GM12891 (cell line): Measurements from ENCODE around the gene MAP3K2.

ENCODE experiments used
- DNase-seq: peaks from one replicate; pipeline ENCODE4 v3.0.0; 2011; ENCODE audit warnings: low spot score; ENCODE audit not compliant: insufficient read length
- FAIRE-seq: peaks from 2 replicates; lab custom pipeline; 2011; peaks lifted over from hg19 to GRCh38; lab: Jason Lieb, UNC
- PAX5 ChIP-seq: IDR thresholded peaks from 2 replicates; pipeline ENCODE4 v1.6.1; 2011; ENCODE audit warnings: low read length, moderate library complexity, mild to moderate bottlenecking; ENCODE audit not compliant: insufficient read depth, severe bottlenecking
- POLR2A ChIP-seq: IDR thresholded peaks from 2 replicates; pipeline ENCODE4 v1.6.1; 2011; ENCODE audit warnings: low read depth, low read length, control low read depth
- POLR2AphosphoS5 ChIP-seq: IDR thresholded peaks from 2 replicates; pipeline ENCODE4 v1.6.1; 2011; ENCODE audit warnings: low read depth, low read length, control low read depth
- POU2F2 ChIP-seq: IDR thresholded peaks from 2 replicates; pipeline ENCODE4 v1.6.1; 2011; ENCODE audit warnings: low read depth, mild to moderate bottlenecking, control low read depth, low read length, moderate library complexity
- SPI1 ChIP-seq: IDR thresholded peaks from 2 replicates; pipeline ENCODE4 v1.6.1; 2011; ENCODE audit warnings: low read depth, low read length, control low read depth
- TAF1 ChIP-seq: IDR thresholded peaks from 2 replicates; pipeline ENCODE4 v1.6.1; 2011; ENCODE audit warnings: low read depth, low read length, control low read depth

MAP3K2 gene

GRCh38 chr2:127305990-127306585 lies 81.7 kb downstream of the MAP3K2 start:
- DNase-seq (no peak), FAIRE-seq (peak; percentile 31)
- TF ChIP-seq POU2F2 (no peak), SPI1 (0 out of 2 replicates have a peak, but pooled peaks have one; percentile 21)

- FAIRE-seq (no peak), DNase-seq (no peak)
- TF ChIP-seq PAX5, result no peak
- TF ChIP-seq SPI1, result no peak
- no peak for TF ChIP-seq POU2F2
- no peak for TF ChIP-seq TAF1
- TF ChIP-seq POLR2AphosphoS5, result no peak
- TF ChIP-seq POLR2A, result no peak
Observed at GRCh38 chr2:127302168-127302567, 85.6 kb downstream of the MAP3K2 start.

- FAIRE-seq (peak; percentile 81), DNase-seq (peak; percentile 94)
- TF ChIP-seq PAX5 (no peak), POLR2A (peak; percentile 86), POLR2AphosphoS5 (peak; percentile 93), POU2F2 (no peak), TAF1 (peak; percentile 81)
Observed at GRCh38 chr2:127293748-127294562, 93.8 kb downstream of the MAP3K2 start, which contains the start of gene ERCC3. Gene ERCC3 (minus strand): TSS chr2:127294144. CDS start chr2:127294081, 63 bp downstream.

- FAIRE-seq (no peak), DNase-seq (no peak)
- TF ChIP-seq TAF1 (no peak), POU2F2 (no peak), POLR2AphosphoS5 (no peak), POLR2A (no peak), PAX5 (no peak), SPI1 (no peak)
Observed at GRCh38 chr2:127293386-127293747, 94.4 kb downstream of the MAP3K2 start.

- DNase-seq (no peak), FAIRE-seq (no peak)
- no peak for TF ChIP-seq SPI1
- no peak for TF ChIP-seq PAX5
- TF ChIP-seq POLR2AphosphoS5, result no peak
- no peak for TF ChIP-seq POU2F2
- TF ChIP-seq POLR2A, result no peak
- TF ChIP-seq TAF1, result no peak
Observed at GRCh38 chr2:127288274-127288673, 99.5 kb downstream of the MAP3K2 start.

- no peak for FAIRE-seq
- no peak for DNase-seq
- TF ChIP-seq SPI1 (no peak), TAF1 (no peak)
Observed at GRCh38 chr2:127283275-127283674, 104.5 kb downstream of the MAP3K2 start.

- TF ChIP-seq TAF1 (no peak), POLR2AphosphoS5 (no peak), POLR2A (no peak), PAX5 (no peak), SPI1 (no peak), POU2F2 (no peak)
- DNase-seq (no peak), FAIRE-seq (no peak)
Observed at GRCh38 chr2:127280693-127281092, 107.1 kb downstream of the MAP3K2 start.

GRCh38 chr2:127279781-127280180 lies 108.0 kb downstream of the MAP3K2 start:
- TF ChIP-seq PAX5 (no peak), POLR2AphosphoS5 (no peak), POLR2A (no peak), POU2F2 (no peak), TAF1 (no peak), SPI1 (no peak)
- DNase-seq (no peak), FAIRE-seq (no peak)

- FAIRE-seq (no peak), DNase-seq (no peak)
- TF ChIP-seq POU2F2 (no peak), SPI1 (peak; percentile 53; the same call in 1 of the 2 replicates), POLR2A (no peak)
Observed at GRCh38 chr2:127278959-127279358, 108.8 kb downstream of the MAP3K2 start.

GRCh38 chr2:127277028-127277427 lies 110.7 kb downstream of the MAP3K2 start:
- FAIRE-seq (no peak), DNase-seq (no peak)
- TF ChIP-seq SPI1 (peak; percentile 76), POLR2AphosphoS5 (no peak)
